Measurements from ENCODE around the gene CBFA2T2. TPM values are rescaled to one million over a fixed set of nuclear protein-coding genes. Genes with fewer than 3 reads are reported as not detected.
A peak's percentile ranks its signal among the peaks of the same experiment; 100 is the strongest.

The CBFA2T2 gene
- total RNA-seq, 1 experiment from 2014 or later, result 13.1 TPM

DNA sequence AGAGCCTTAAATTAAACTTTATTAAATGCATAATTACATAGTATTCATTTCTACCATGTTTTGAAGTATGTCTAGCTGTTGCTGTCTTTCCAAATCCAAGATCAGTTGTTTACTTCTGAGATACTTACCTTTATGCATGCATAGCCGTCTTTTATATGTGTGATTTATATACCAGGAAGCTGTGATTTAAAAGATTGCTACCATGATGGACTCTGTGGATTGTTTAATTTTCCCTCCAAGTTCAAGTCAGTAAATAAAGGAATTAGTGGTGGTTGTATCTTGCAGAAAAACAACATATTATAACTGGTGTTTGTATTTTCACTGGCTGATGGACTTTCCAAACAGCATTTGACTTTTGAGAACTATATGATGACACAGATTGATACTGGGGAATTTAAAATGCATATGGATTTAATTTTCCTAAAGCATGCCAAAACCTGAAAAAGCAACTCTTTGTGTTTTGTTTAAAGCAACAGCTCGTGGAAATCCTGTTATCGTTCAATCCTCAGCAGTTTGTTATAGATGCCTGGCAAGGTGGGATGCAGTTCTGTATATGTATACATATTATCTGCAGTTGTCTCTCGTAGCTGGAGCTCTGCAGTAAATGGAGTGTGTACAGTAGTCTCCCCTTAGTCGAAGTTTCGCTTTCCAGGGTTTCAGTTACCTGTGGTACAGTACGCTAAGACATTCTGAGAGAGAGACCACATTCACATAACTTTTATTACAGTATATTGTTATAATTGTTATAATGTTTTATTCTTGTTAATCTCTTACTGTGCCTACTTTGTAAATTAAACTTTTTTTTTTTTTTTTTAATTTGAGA lies 77.1 kb downstream of the CBFA2T2 start:
- Histone ChIP-seq H3K27me3 (replicated peaks; ENCODE audit: insufficient read depth, low read depth, low read length, poor library complexity) (no peaks in the 10 kb centered on the region), H3K27ac (ENCODE audit: low read depth, low read length, poor library complexity, severe bottlenecking) (peak overlapping the region; percentile 7), H3K4me1 (ENCODE audit: insufficient read depth, low read length, poor library complexity, severe bottlenecking) (peaks cover 27% of the 10 kb centered on the region), H3K4me3 (ENCODE audit: low read depth, low read length, poor library complexity, severe bottlenecking) (no peak overlapping the region), H3K36me3 (ENCODE audit: insufficient read depth, low read length, poor library complexity, severe bottlenecking) (no peaks in the 10 kb centered on the region), H3K9me3 (ENCODE audit: low read depth, low read length, poor library complexity, severe bottlenecking) (no peaks in the 10 kb centered on the region)
- CTCF ChIA-PET, result no interaction called here
- no peak for DNase-seq (ENCODE audit: low spot score)
- POLR2A ChIA-PET (ENCODE audit: low non-redundant PET), result no interaction called here
- TF ChIP-seq, protein P1, sequence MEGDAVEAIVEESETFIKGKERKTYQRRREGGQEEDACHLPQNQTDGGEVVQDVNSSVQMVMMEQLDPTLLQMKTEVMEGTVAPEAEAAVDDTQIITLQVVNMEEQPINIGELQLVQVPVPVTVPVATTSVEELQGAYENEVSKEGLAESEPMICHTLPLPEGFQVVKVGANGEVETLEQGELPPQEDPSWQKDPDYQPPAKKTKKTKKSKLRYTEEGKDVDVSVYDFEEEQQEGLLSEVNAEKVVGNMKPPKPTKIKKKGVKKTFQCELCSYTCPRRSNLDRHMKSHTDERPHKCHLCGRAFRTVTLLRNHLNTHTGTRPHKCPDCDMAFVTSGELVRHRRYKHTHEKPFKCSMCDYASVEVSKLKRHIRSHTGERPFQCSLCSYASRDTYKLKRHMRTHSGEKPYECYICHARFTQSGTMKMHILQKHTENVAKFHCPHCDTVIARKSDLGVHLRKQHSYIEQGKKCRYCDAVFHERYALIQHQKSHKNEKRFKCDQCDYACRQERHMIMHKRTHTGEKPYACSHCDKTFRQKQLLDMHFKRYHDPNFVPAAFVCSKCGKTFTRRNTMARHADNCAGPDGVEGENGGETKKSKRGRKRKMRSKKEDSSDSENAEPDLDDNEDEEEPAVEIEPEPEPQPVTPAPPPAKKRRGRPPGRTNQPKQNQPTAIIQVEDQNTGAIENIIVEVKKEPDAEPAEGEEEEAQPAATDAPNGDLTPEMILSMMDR (conservative IDR thresholded peaks at IDR 0.05; ENCODE audit: low read depth, low read length), result no peak
- TF ChIP-seq EZH2 (IDR thresholded peaks at IDR 0.05; ENCODE audit: borderline replicate concordance, low read depth, low read length, poor library complexity, severe bottlenecking), result no peak
- no TSS peak for BruUV-seq (replicated peaks)
- intact Hi-C loops (cut with micrococcal nuclease; ENCODE audit: unreplicated experiment), result no loop called here

DNA sequence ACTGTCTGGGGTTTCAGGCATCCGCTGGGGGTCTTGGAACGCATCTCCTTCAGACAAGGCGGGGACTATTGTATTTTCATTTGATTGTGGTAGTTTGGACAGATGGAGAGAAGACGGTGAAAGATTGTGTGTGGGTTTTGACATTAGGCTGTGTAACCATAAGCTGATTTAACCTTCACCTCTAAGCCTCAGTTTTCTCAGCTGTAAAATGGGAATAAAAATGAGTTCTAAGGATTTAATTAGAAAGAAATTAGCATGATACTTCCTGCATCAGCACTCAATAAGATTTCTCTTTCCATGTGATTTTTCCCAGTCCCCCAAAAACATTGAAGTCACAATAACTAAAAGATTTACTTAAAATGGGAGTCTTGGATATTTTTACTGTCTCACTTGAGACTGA lies 78.1 kb downstream of the CBFA2T2 start:
- Histone ChIP-seq H3K27ac (ENCODE audit: low read depth, low read length, poor library complexity, severe bottlenecking) (peak overlapping the region; percentile 37), H3K4me1 (ENCODE audit: insufficient read depth, low read length, poor library complexity, severe bottlenecking) (peaks cover 22% of the 10 kb centered on the region), H3K9me3 (ENCODE audit: low read depth, low read length, poor library complexity, severe bottlenecking) (no peaks in the 10 kb centered on the region), H3K36me3 (ENCODE audit: insufficient read depth, low read length, poor library complexity, severe bottlenecking) (no peaks in the 10 kb centered on the region), H3K4me3 (ENCODE audit: low read depth, low read length, poor library complexity, severe bottlenecking) (no peak overlapping the region), H3K27me3 (replicated peaks; ENCODE audit: insufficient read depth, low read depth, low read length, poor library complexity) (no peaks in the 10 kb centered on the region)
- TF ChIP-seq, protein P1 (conservative IDR thresholded peaks at IDR 0.05; ENCODE audit: low read depth, low read length), result no peak
- TF ChIP-seq EZH2 (IDR thresholded peaks at IDR 0.05; ENCODE audit: borderline replicate concordance, low read depth, low read length, poor library complexity, severe bottlenecking), result no peak
- BruUV-seq (replicated peaks), result no TSS peak
- CTCF ChIA-PET, result no interaction called here
- intact Hi-C loops (cut with micrococcal nuclease; ENCODE audit: unreplicated experiment), result no loop called here
- POLR2A ChIA-PET (ENCODE audit: low non-redundant PET), result no interaction called here
- DNase-seq (ENCODE audit: low spot score), result no peak

DNA sequence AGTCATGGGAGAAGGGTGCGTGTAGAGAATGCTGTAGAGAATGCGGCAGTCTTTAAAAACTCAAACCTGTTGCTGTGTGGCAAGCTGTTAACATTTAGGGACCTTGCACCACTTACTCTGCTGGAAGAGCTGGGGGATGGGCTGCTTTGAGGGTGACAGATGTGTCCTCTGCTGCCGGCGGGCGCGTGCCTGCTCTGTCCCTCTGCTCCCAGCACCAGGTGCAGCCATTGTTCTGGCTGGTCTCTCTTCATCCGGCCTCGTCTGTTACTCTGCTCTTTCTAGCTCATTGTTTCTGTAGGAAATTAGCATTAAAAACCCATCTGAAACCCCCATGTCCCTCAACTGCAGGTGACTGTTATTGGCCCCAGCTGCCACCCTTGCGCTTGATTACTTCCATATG lies 78.5 kb downstream of the CBFA2T2 start:
- intact Hi-C loops (cut with micrococcal nuclease; ENCODE audit: unreplicated experiment), result no loop called here
- POLR2A ChIA-PET (ENCODE audit: low non-redundant PET), result interaction anchor here (0.5 kb wide), 1 partner anchor 31 kb away, joined by 6 read pairs; no protein-coding TSS in a partner anchor

More for the DNA sequence above, 78.5 kb downstream of the CBFA2T2 start:
- Histone ChIP-seq H3K36me3 (ENCODE audit: insufficient read depth, low read length, poor library complexity, severe bottlenecking) (no peaks in the 10 kb centered on the region), H3K9me3 (ENCODE audit: low read depth, low read length, poor library complexity, severe bottlenecking) (no peaks in the 10 kb centered on the region), H3K27ac (ENCODE audit: low read depth, low read length, poor library complexity, severe bottlenecking) (peak overlapping the region; percentile 37), H3K4me3 (ENCODE audit: low read depth, low read length, poor library complexity, severe bottlenecking) (no peak overlapping the region), H3K4me1 (ENCODE audit: insufficient read depth, low read length, poor library complexity, severe bottlenecking) (peaks cover 22% of the 10 kb centered on the region), H3K27me3 (replicated peaks; ENCODE audit: insufficient read depth, low read depth, low read length, poor library complexity) (no peaks in the 10 kb centered on the region)
- TF ChIP-seq, protein P1 (conservative IDR thresholded peaks at IDR 0.05; ENCODE audit: low read depth, low read length), result no peak
- no peak for TF ChIP-seq EZH2 (IDR thresholded peaks at IDR 0.05; ENCODE audit: borderline replicate concordance, low read depth, low read length, poor library complexity, severe bottlenecking)
- BruUV-seq (replicated peaks), result no TSS peak
- CTCF ChIA-PET, result no interaction called here
- DNase-seq (ENCODE audit: low spot score), result peak; percentile 30

All from A673 (cell line).